ENCODE data around the gene CROCC2.

The CROCC2 gene

DNA sequence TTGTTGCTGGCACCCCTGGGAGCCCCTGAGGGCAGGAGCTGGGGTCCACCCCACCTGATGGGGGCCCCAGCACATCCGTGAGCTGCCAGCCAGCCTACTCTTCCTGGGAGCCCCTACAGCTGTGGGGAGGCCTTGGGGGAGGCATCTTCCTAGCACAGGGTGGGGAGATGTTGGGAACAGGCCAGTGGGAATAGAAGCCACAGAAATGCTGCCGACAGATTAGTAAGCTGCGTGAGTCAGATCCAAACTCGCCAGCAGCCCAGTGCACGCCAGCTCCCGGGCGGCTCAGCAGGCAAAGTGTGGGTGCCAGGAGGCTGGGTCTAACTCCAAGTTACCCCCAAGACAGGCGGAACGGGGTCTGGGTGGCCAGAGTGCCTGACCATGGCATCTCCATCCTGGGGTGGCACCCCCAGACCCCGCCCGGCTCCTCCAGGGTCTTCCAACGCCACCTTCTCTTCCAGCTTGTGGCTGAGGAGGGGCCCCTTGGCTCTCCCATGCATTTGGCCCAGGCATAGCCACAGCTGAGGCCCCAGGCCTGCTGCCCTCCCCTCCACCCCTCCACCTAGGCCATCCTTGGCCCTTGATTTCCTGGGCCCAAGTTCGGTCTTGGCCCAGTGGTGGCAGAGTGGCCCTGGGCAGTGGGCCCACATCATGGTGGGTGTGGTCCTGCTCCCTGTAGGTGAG is 15.3 kb downstream of the CROCC2 start:
- DNase-seq (ENCODE audit: low read depth) = peak; percentile 80

DNA sequence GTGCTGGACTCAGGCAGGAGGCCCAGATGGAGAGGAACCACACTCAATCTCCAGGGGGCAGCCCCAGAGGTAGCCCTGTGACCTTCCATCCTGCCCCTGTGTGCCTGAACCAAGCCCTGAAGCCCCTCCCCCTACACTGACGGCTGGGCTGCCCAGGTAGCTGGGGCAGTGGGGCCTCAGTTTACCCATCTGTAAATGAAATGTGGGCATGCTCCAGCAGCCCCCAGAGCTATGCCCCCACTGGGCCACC is 15.8 kb downstream of the CROCC2 start:
- DNase-seq (ENCODE audit: low read depth) = no peak

DNA sequence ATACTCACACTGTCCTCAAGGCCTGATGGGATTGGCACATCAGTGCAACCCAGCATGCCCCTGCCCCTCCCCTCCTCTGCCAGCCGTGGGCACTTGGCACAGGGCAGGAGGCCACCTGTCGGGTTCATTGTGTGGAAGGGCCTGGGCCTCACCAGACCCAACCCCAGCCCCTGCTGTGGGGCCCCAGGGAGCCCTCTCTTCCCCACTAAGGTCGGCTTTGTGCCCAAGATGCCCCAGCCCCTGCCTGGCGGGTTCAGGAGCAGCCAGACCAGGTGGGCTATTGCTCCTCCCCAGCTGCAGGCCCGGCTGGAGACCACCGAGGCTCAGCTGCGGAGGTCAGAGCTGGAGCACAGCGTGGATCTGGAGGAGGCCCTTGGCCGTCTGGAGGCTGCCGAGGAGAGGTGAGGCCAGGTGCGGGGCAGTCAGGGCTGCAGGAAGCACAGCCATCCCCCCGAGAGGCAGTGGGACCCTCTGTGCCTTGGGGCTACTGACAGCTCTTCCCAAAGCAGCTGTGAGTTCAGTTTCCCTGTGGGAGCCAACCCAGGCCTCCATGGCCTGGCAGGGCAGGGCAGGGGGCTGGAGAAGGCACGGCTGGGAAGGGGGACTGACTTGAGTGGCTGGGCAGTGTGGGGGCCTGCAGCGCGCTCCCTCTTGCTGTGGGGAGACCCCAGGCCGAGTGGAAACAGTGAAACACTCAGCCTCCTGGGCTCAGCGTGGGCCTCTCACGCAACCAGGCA is 16.3 kb downstream of the CROCC2 start:
- DNase-seq (ENCODE audit: low read depth) = no peak

GRCh38 chr2:240922982-240923537 is 16.9 kb downstream of the CROCC2 start:
- DNase-seq (ENCODE audit: low read depth) = no peak

GRCh38 chr2:240925191-240925567 is 19.0 kb downstream of the CROCC2 start:
- DNase-seq (ENCODE audit: low read depth) = no peak

GRCh38 chr2:240925568-240926515 is 19.7 kb downstream of the CROCC2 start:
- DNase-seq (ENCODE audit: low read depth) = no peak

DNA sequence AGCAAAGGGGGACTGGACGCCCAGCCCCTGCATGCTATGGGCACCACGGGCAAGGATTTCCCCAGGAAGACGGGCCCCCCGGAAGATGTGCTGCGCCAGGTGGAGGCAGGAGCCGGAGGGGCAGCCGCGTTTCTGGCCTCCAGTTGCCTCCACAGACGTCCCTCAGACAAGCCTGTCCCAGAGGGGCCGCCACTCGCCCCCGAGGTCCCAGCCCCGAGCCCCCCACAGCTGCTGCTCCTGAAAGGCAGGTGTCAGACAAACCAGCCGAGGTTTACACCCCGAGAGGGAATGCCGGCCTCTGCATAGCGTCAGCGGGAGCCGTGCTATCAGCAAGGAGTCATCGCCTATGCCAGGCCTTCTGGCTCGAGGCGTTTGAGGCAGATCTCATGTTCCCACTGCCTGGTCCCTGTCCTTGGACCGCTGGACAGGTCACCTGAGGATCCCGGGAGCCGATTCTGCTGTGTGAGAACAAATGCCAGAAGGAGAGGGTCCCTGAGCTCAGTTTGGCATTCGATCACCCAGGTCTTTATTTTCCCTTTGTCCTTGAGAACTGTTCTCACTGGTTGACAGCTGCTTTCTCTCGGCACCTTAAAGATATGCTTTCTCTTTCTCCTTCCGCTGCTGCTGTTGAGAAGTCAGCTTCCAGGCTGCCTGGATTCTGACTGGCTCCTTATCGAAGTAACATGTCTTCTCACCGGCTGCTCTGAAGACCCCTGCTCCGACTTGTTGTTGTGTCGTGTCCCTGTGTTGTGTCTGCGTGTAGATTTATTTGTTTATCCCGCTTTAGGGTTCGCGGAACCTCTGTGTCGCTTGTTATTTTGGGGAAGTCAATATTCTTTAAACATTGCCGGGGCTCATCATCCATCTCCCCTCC is 20.6 kb downstream of the CROCC2 start:
- DNase-seq (ENCODE audit: low read depth) = no peak

- DNase-seq (ENCODE audit: low read depth) = no peak
Observed at GRCh38 chr2:240927390-240927781, 21.2 kb downstream of the CROCC2 start.

GRCh38 chr2:240928476-240929363 is 22.6 kb downstream of the CROCC2 start:
- DNase-seq (ENCODE audit: low read depth) = no peak

DNA sequence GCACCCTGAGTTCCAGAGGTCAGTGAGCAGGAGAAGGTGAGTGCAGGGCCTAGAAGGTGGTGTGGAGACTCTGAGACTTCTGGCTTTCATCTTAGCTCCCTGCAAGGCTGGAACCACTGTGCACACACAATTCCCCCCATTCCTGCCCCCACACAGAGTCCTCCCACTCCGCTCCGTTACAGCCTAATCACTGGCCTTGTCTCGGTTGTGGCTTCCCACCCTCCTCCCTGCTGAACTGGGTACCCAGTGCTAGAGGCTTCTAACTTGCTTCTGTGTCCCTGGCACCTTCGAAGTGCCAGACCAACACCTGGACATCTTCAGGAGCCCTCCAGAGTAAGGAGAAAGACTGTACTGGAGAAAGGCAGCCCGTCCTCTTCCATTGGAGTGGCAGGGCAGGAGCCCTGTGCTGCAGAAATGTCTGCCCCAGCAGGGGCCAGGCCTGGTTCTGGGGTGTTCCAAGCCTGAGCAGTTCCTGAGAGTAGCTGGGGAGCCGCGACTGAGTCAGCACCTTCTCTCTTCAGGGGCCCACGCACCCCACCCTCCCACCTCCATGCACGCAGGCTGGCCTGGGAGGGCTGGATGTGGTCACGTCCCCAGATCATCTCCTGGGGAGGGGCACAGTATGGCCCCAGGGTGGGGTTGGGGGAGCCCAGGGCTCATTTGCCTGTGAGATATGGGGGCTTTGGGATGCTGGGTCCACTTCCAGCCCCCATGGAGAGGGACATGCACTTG is 23.4 kb downstream of the CROCC2 start:
- no peak for DNase-seq (ENCODE audit: low read depth)

- no peak for DNase-seq (ENCODE audit: low read depth)
Observed at GRCh38 chr2:240930096-240930630, 24.0 kb downstream of the CROCC2 start.

DNA sequence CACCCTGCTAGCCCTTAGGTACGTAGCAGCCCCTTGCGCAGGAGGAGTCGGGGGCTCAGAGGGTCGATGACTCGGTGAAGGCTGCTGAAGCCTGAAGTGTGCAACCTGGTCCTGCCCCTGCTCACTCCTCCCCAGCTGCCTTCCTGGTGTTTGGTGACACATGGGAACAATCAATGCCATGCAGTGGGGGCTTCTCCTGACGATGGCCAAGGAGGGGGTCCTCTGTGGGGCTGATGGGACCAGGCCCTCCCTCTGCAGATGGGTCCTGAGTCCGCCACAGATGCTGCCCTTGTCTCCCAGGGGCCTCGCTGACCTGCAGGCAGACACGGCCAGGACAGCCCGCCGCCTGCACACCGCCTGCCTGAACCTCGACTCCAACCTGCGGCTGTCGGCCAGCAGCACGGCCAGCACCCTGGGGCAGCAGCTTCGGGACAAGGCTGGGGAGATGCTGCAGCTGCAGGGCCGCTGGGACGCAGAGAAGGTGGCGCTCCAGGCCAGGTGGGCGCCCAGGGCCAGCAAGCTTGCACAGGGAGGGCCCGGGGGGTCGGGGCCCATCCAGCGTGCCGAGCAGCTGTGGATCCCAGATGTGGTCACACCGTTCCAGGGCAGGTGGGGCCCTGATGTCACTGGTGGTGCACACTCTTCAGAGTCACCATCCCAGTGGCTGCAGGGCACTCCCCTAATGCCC is 24.6 kb downstream of the CROCC2 start:
- DNase-seq (ENCODE audit: low read depth) = no peak

DNA sequence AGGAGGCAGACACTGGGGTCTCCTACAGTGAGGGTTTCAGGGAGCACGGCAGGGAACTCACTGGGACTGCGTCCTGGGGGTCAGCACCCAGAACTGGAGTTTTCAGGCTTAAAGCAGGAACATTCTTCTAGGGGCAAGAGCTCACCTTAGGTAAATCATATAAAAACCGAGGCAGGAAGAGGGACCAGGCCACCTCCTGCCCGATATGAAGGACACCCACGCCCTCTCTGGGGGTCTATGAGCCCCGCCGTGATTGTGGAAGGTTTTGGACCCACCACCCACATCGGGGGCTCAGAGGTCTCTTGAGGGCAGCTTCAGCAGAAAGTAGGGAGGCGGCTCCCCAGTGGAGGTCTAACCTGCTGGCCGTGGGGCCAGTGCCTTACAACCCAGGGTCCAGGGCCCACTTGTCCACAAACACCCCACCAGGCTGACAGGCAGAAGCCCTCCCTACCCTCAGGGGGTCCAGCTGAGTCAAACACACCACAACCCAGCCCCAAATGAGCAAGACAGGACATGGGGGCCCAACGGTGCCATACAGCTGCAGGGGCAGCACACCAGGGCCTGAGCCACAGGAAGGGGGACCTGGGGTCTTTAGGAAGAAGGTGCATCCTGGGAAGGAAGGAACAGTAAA is 25.3 kb downstream of the CROCC2 start:
- no peak for DNase-seq (ENCODE audit: low read depth)

DNA sequence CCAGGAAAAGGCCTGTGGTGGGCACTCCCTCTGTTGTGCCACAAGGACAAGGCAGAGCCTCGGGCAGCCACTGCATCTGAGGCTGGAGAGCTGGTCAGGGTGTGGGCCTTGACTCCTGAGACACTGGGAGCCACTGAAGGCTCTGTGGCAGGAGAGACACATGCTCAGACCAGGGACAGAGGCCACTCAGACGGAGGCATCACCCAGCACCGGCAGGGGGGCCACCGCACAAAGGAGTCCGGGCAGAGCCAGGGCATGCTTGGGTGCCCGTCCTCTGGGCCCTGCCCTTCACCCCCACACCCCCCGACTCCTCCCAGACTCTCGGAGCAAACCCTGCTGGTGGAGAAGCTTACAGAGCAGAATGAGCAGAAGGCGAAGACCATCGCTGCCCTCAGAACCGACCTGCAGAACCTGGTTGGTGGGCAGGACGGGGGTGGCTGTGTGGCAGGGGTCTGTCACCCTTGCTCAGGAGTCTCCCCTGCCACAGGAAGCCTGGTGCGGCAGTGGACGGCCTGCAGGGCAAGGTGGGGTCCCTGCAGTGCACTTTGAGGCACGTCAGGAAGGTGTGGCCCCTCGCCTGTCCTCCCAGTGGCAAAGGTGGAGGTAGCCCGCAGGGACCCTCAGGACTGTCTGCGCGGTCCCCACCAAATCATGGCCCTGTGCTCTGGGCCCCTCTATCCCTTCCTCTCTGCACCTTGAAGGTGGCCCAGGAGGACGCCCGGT is 26.0 kb downstream of the CROCC2 start:
- DNase-seq (ENCODE audit: low read depth) = no peak

DNA sequence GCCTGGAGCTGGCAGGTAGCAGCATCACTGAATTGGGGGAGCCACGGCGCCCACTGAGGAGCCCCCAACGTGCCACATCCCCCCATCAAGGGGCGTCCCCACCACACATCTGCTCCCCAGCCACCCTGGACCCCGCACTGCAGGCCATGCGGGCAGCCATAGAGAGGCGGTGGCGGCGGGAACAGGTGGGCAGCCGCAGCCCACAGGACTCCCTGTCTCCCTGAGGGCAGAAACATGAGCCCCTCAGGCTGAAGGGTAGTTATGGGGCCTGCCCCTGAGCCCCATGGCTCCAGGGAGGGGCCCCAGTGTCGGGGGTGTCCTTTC is 26.6 kb downstream of the CROCC2 start:
- no peak for DNase-seq (ENCODE audit: low read depth)

GRCh38 chr2:240933048-240933965 is 27.2 kb downstream of the CROCC2 start:
- DNase-seq (ENCODE audit: low read depth) = no peak

All from non-pigmented ciliary epithelial cell (primary cell).